Measurements from ENCODE around the gene PRODH2. TPM values are rescaled to one million over a fixed set of nuclear protein-coding genes. Genes with fewer than 3 reads are reported as not detected.

PRODH2 gene
- polyA plus RNA-seq, 1 donor = 1.9 TPM

- H3K4me3 ChIP-seq (ENCODE audit: low read length) = no peak overlapping the region
- no peaks in the 10 kb centered on the region for H3K9me3 ChIP-seq (ENCODE audit: control insufficient read depth, low read depth, low read length)
- WGBS (ENCODE audit: insufficient coverage, low lambda C conversion rate) = no CpG with 5 or more reads among the region's 3 CpGs
- no peak overlapping the region for H3K27ac ChIP-seq (ENCODE audit: low read length)
- no peaks in the 10 kb centered on the region for H3K36me3 ChIP-seq (ENCODE audit: control insufficient read depth, insufficient read depth, low read length)
- H3K4me1 ChIP-seq (ENCODE audit: control insufficient read depth, insufficient read depth, low read length) = no peaks in the 10 kb centered on the region
- peaks cover 8% of the 10 kb centered on the region for H3K27me3 ChIP-seq (ENCODE audit: control insufficient read depth, insufficient read depth, low read length)
- DNase-seq = no peak
These were observed 5.8 kb upstream of the PRODH2 start for GRCh38 chr19:35818445-35818844.

GRCh38 chr19:35816846-35817245 is 4.2 kb upstream of the PRODH2 start:
- no peaks in the 10 kb centered on the region for H3K9me3 ChIP-seq (ENCODE audit: control insufficient read depth, low read depth, low read length)
- H3K27me3 ChIP-seq (ENCODE audit: control insufficient read depth, insufficient read depth, low read length) = peaks cover 5% of the 10 kb centered on the region
- WGBS (ENCODE audit: insufficient coverage, low lambda C conversion rate) = no CpG with 5 or more reads among the region's 9 CpGs

GRCh38 chr19:35816262-35816661 is 3.6 kb upstream of the PRODH2 start:
- Histone ChIP-seq H3K4me3 (ENCODE audit: low read length) (no peak overlapping the region), H3K27me3 (ENCODE audit: control insufficient read depth, insufficient read depth, low read length) (peaks cover 5% of the 10 kb centered on the region), H3K27ac (ENCODE audit: low read length) (no peak overlapping the region), H3K9me3 (ENCODE audit: control insufficient read depth, low read depth, low read length) (no peaks in the 10 kb centered on the region), H3K4me1 (ENCODE audit: control insufficient read depth, insufficient read depth, low read length) (peaks cover 19% of the 10 kb centered on the region), H3K36me3 (ENCODE audit: control insufficient read depth, insufficient read depth, low read length) (no peaks in the 10 kb centered on the region)
- no peak for DNase-seq
- 100% methylated on average over 1 of the region's 6 CpGs for WGBS (ENCODE audit: insufficient coverage, low lambda C conversion rate)

More at GRCh38 chr19:35816846-35817245, 4.2 kb upstream of the PRODH2 start:
- DNase-seq = no peak
- Histone ChIP-seq H3K27ac (ENCODE audit: low read length) (no peak overlapping the region), H3K4me1 (ENCODE audit: control insufficient read depth, insufficient read depth, low read length) (peaks cover 14% of the 10 kb centered on the region), H3K4me3 (ENCODE audit: low read length) (no peak overlapping the region), H3K36me3 (ENCODE audit: control insufficient read depth, insufficient read depth, low read length) (no peaks in the 10 kb centered on the region)

GRCh38 chr19:35813043-35813890 is 622 bp upstream of the PRODH2 start:
- Histone ChIP-seq H3K9me3 (ENCODE audit: control insufficient read depth, low read depth, low read length) (no peaks in the 10 kb centered on the region), H3K27ac (ENCODE audit: low read length) (no peak overlapping the region), H3K4me3 (ENCODE audit: low read length) (no peak overlapping the region), H3K4me1 (ENCODE audit: control insufficient read depth, insufficient read depth, low read length) (peaks cover 19% of the 10 kb centered on the region), H3K27me3 (ENCODE audit: control insufficient read depth, insufficient read depth, low read length) (peaks cover under 1% of the 10 kb centered on the region), H3K36me3 (ENCODE audit: control insufficient read depth, insufficient read depth, low read length) (no peaks in the 10 kb centered on the region)
- no peak for DNase-seq
- WGBS (ENCODE audit: insufficient coverage, low lambda C conversion rate) = no CpG with 5 or more reads among the region's 11 CpGs

GRCh38 chr19:35811317-35812219 is 1.1 kb downstream of the PRODH2 start:
- Histone ChIP-seq H3K9me3 (ENCODE audit: control insufficient read depth, low read depth, low read length) (no peaks in the 10 kb centered on the region), H3K4me1 (ENCODE audit: control insufficient read depth, insufficient read depth, low read length) (peaks cover 19% of the 10 kb centered on the region), H3K36me3 (ENCODE audit: control insufficient read depth, insufficient read depth, low read length) (no peaks in the 10 kb centered on the region), H3K27me3 (ENCODE audit: control insufficient read depth, insufficient read depth, low read length) (no peaks in the 10 kb centered on the region), H3K27ac (ENCODE audit: low read length) (no peak overlapping the region), H3K4me3 (ENCODE audit: low read length) (no peak overlapping the region)
- DNase-seq = no peak
- WGBS (ENCODE audit: insufficient coverage, low lambda C conversion rate) = no CpG with 5 or more reads among the region's 18 CpGs

GRCh38 chr19:35807633-35808032 is 5.0 kb downstream of the PRODH2 start:
- peaks cover 13% of the 10 kb centered on the region for H3K4me1 ChIP-seq (ENCODE audit: control insufficient read depth, insufficient read depth, low read length)
- WGBS (ENCODE audit: insufficient coverage, low lambda C conversion rate) = 100% methylated on average over 1 of the region's 5 CpGs

GRCh38 chr19:35806597-35806996 is 6.0 kb downstream of the PRODH2 start:
- DNase-seq = no peak
- H3K27ac ChIP-seq (ENCODE audit: low read length) = no peak overlapping the region
- no CpG with 5 or more reads among the region's 18 CpGs for WGBS (ENCODE audit: insufficient coverage, low lambda C conversion rate)
- no peaks in the 10 kb centered on the region for H3K36me3 ChIP-seq (ENCODE audit: control insufficient read depth, insufficient read depth, low read length)
- H3K4me3 ChIP-seq (ENCODE audit: low read length) = no peak overlapping the region
- H3K9me3 ChIP-seq (ENCODE audit: control insufficient read depth, low read depth, low read length) = no peaks in the 10 kb centered on the region
- H3K27me3 ChIP-seq (ENCODE audit: control insufficient read depth, insufficient read depth, low read length) = no peaks in the 10 kb centered on the region
- H3K4me1 ChIP-seq (ENCODE audit: control insufficient read depth, insufficient read depth, low read length) = peaks cover 3% of the 10 kb centered on the region

More at GRCh38 chr19:35807633-35808032, 5.0 kb downstream of the PRODH2 start:
- H3K36me3 ChIP-seq (ENCODE audit: control insufficient read depth, insufficient read depth, low read length) = no peaks in the 10 kb centered on the region
- H3K27ac ChIP-seq (ENCODE audit: low read length) = no peak overlapping the region
- no peaks in the 10 kb centered on the region for H3K9me3 ChIP-seq (ENCODE audit: control insufficient read depth, low read depth, low read length)
- H3K4me3 ChIP-seq (ENCODE audit: low read length) = no peak overlapping the region
- DNase-seq = no peak
- no peaks in the 10 kb centered on the region for H3K27me3 ChIP-seq (ENCODE audit: control insufficient read depth, insufficient read depth, low read length)

GRCh38 chr19:35805526-35806102 is 7.0 kb downstream of the PRODH2 start:
- no CpG with 5 or more reads among the region's 5 CpGs for WGBS (ENCODE audit: insufficient coverage, low lambda C conversion rate)
- no peaks in the 10 kb centered on the region for H3K4me1 ChIP-seq (ENCODE audit: control insufficient read depth, insufficient read depth, low read length)

GRCh38 chr19:35801828-35802227 is 10.8 kb downstream of the PRODH2 start:
- WGBS (ENCODE audit: insufficient coverage, low lambda C conversion rate) = no CpG with 5 or more reads among the region's 3 CpGs
- DNase-seq = no peak
- no peaks in the 10 kb centered on the region for H3K36me3 ChIP-seq (ENCODE audit: control insufficient read depth, insufficient read depth, low read length)
- H3K4me1 ChIP-seq (ENCODE audit: control insufficient read depth, insufficient read depth, low read length) = no peaks in the 10 kb centered on the region
- no peaks in the 10 kb centered on the region for H3K9me3 ChIP-seq (ENCODE audit: control insufficient read depth, low read depth, low read length)
- peaks cover 15% of the 10 kb centered on the region for H3K27me3 ChIP-seq (ENCODE audit: control insufficient read depth, insufficient read depth, low read length)
- no peak overlapping the region for H3K4me3 ChIP-seq (ENCODE audit: low read length)
- no peak overlapping the region for H3K27ac ChIP-seq (ENCODE audit: low read length)

More at GRCh38 chr19:35805526-35806102, 7.0 kb downstream of the PRODH2 start:
- no peaks in the 10 kb centered on the region for H3K27me3 ChIP-seq (ENCODE audit: control insufficient read depth, insufficient read depth, low read length)
- H3K9me3 ChIP-seq (ENCODE audit: control insufficient read depth, low read depth, low read length) = no peaks in the 10 kb centered on the region
- H3K27ac ChIP-seq (ENCODE audit: low read length) = no peak overlapping the region
- no peak overlapping the region for H3K4me3 ChIP-seq (ENCODE audit: low read length)
- DNase-seq = no peak
- H3K36me3 ChIP-seq (ENCODE audit: control insufficient read depth, insufficient read depth, low read length) = no peaks in the 10 kb centered on the region

GRCh38 chr19:35797663-35798062 is 15.0 kb downstream of the PRODH2 start:
- Histone ChIP-seq H3K9me3 (ENCODE audit: control insufficient read depth, low read depth, low read length) (no peaks in the 10 kb centered on the region), H3K36me3 (ENCODE audit: control insufficient read depth, insufficient read depth, low read length) (no peaks in the 10 kb centered on the region), H3K27me3 (ENCODE audit: control insufficient read depth, insufficient read depth, low read length) (peaks cover 24% of the 10 kb centered on the region), H3K4me3 (ENCODE audit: low read length) (no peak overlapping the region), H3K4me1 (ENCODE audit: control insufficient read depth, insufficient read depth, low read length) (no peaks in the 10 kb centered on the region), H3K27ac (ENCODE audit: low read length) (no peak overlapping the region)
- DNase-seq = peak in 1 of 2 donors; percentile 50
- no CpG with 5 or more reads among the region's 15 CpGs for WGBS (ENCODE audit: insufficient coverage, low lambda C conversion rate)

All from large intestine (tissue), 3 donors.